Prostate gland (tissue), 2 donors: Measurements from ENCODE around the gene EEF1AKMT3. TPM values are rescaled to one million over a fixed set of nuclear protein-coding genes. Genes with fewer than 3 reads are reported as not detected.

Source experiments
- DNase-seq: peaks from one replicate; pipeline ENCODE4 v3.0.0-alpha.2; 2019; ENCODE audit warnings: low spot score
- H3K27ac ChIP-seq, 2 donors: fragments of 200-600 bp; sonication (generic); 2 replicates each; pipeline ENCODE4 v1.5.1; 2017 to 2019
- H3K27me3 ChIP-seq: fragments of 200-600 bp; sonication (generic); replicated peaks from 2 replicates; pipeline ENCODE4 v1.5.1; 2019; ENCODE audit not compliant: insufficient read depth
- H3K36me3 ChIP-seq, 2 donors: fragments of 200-600 bp; sonication (generic); 1 replicate in 1 of 2; 2 replicates in 1 of 2; pipeline versions ENCODE4 v1.5.1 to v1.8.1; 2017 to 2019
- H3K4me1 ChIP-seq: fragments of 200-600 bp; sonication (generic); replicated peaks from 2 replicates; pipeline ENCODE4 v1.5.1; 2019
- H3K4me3 ChIP-seq, 2 donors: fragments of 200-600 bp; sonication (generic); 2 replicates each; pipeline ENCODE4 v1.5.1; 2017 to 2019
- H3K9me3 ChIP-seq: fragments of 200-600 bp; sonication (generic); 2 replicates; pipeline ENCODE4 v1.5.1; 2017
- POLR2A ChIP-seq: fragments of 450-650 bp; IDR thresholded peaks from one replicate; pipeline ENCODE4 v1.6.1; 2016; ENCODE audit warnings: antibody characterized with exemption, mild to moderate bottlenecking
- POLR2AphosphoS5 ChIP-seq: sonication (generic); formaldehyde crosslinking; IDR thresholded peaks from one replicate; pipeline ENCODE4 v1.6.1; 2017; ENCODE audit warnings: antibody characterized with exemption
- WGBS: methylation state at CpG from one replicate; pipeline ENCODE4 v1.1.5; 2018; 5-methylcytosine and 5-hydroxymethylcytosine counted together
- intact Hi-C: fragments of 100-400 bp; cut with DNase I; formaldehyde crosslinking; loops from one replicate; pipeline ENCODE4 v1.14.2; 2022
- total RNA-seq, 2 donors: library from RNA; depleted of rRNA; stranded (reverse); fragments of >200 nt; gene quantifications; one replicate each; pipeline ENCODE4 v1.1.0, GENCODE V29; 2016
- TF ChIP-seq, protein P1 (sequence below), 4 experiments: fragments of 200-600 bp in 2 of 4; fragments of 450-650 bp in 2 of 4; sonication (generic) in 2 of 4; IDR thresholded peaks; 1 replicate in 3 of 4; 2 replicates in 1 of 4; pipeline ENCODE4 v1.5.1; 2016 to 2019; ENCODE audit warnings: antibody characterized with exemption in 4 of 4, mild to moderate bottlenecking in 2 of 4, moderate library complexity in 2 of 4

The EEF1AKMT3 gene
- total RNA-seq, 2 donors from 2014 or later, result 12.1 to 12.6 TPM

DNA sequence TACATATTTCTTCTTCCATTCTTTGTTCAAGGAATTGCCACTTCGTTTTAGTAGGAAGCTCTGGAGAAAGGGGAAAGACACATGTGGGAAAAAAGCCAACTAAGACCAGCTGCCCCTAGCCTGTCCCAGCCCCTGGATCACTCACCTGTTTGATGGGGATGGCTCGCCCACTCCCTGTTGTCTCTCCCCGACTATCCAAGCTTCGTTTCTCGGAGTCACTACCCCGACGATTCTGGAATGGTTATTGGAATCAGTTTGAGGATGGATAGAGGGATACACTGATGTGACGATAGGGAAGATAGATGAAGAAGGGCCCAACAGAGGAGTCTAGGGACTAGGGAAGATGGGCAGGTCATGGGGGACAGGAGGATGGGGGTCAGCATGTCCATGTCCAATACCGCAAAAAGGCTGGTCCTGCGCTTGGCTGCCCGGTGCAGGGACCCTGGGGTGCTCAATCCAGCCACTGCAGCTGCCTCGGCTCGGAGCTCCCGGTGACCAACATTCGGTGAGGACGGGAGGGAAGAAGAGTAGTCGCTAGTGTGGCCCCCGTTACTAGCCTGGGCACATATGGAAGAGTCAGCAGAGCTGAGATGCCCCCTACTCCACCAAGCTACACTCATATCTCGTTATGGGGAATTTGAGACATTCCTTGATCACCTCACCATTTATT, 40.9 kb upstream of the EEF1AKMT3 start:
- H3K27me3 ChIP-seq, result no peaks in the 10 kb centered on the region
- DNase-seq, result no peak
- intact Hi-C loops, result no loop called here
- H3K4me1 ChIP-seq, result peaks cover 8% of the 10 kb centered on the region
- TF ChIP-seq POLR2AphosphoS5, result no peak
- TF ChIP-seq, protein P1, sequence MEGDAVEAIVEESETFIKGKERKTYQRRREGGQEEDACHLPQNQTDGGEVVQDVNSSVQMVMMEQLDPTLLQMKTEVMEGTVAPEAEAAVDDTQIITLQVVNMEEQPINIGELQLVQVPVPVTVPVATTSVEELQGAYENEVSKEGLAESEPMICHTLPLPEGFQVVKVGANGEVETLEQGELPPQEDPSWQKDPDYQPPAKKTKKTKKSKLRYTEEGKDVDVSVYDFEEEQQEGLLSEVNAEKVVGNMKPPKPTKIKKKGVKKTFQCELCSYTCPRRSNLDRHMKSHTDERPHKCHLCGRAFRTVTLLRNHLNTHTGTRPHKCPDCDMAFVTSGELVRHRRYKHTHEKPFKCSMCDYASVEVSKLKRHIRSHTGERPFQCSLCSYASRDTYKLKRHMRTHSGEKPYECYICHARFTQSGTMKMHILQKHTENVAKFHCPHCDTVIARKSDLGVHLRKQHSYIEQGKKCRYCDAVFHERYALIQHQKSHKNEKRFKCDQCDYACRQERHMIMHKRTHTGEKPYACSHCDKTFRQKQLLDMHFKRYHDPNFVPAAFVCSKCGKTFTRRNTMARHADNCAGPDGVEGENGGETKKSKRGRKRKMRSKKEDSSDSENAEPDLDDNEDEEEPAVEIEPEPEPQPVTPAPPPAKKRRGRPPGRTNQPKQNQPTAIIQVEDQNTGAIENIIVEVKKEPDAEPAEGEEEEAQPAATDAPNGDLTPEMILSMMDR (IDR thresholded peaks at IDR 0.05), result no peak
- no peak for TF ChIP-seq POLR2A
- no peak overlapping the region for H3K4me3 ChIP-seq
- no peak overlapping the region for H3K27ac ChIP-seq
- WGBS, result 79% methylated on average over 19 of the region's 19 CpGs
- no peaks in the 10 kb centered on the region for H3K9me3 ChIP-seq
- no peaks in the 10 kb centered on the region for H3K36me3 ChIP-seq

DNA sequence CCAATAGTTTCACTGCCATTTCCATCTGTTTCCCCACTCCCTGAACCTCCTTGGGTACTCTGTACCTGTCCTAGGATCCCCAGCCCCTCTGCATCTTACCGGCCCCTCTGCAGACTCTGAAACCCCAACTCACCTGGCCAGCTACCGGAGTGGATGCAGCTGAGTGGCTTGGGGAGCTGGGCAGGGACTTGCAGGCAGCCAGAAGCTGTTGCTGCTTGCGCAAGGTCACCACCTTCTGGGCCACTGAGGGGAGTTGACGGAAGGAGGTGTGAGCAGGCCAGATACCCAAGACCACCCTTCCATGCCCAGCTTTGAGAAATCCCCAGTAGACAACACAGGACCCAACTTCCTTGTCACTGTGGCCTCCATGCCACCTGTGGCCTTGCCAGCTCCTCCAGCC, 40.1 kb upstream of the EEF1AKMT3 start:
- 56% methylated on average over 4 of the region's 4 CpGs for WGBS
- peaks cover 11% of the 10 kb centered on the region for H3K4me1 ChIP-seq
- TF ChIP-seq, protein P1 (IDR thresholded peaks at IDR 0.05), result no peak
- TF ChIP-seq POLR2AphosphoS5, result no peak
- no peak for TF ChIP-seq POLR2A
- H3K4me3 ChIP-seq, result no peak overlapping the region
- no peak overlapping the region for H3K27ac ChIP-seq
- no peaks in the 10 kb centered on the region for H3K9me3 ChIP-seq
- no peak for DNase-seq
- intact Hi-C loops, result no loop called here
- no peaks in the 10 kb centered on the region for H3K36me3 ChIP-seq
- H3K27me3 ChIP-seq, result peaks cover 6% of the 10 kb centered on the region

DNA sequence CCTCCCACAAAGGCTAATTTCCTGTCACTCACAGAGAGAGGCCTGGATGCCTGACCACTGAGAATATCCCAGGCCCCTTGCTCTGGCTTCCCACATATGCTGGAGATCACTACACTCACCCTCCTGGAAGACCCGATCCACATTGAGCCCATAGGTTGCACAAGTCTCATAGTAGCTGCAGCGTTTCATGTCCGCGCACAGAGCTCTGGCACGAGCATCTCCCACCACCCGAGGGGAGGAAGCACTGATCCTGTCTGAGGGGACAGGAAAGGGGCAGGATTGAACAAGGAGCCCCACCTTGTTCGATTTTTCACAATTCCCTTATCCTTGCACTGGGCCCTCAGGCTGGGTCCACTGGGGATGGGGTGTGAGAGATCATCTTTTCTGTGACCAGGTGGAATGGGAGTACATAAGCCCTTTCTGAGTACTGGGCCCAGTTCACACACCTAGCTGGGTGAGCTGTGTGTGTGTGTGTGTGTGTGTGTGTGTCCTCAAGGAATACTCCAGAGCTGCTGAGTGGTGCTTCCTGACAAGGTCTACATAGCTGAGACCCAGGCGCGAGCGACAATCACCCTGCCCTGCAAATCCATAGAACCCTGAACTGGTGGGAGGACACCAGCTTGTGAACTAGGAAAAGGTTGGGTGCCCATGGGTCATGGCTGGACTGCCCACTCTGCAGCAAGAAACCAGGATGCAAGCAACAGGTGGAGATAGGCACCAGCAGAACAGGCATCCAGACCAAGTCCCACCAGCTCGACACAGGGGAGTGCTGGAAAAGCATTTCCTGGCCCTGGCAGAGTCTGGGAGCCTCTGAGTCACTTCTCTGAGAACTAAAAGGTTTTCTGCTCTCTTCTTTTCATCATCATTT, 39.5 kb upstream of the EEF1AKMT3 start:
- DNase-seq, result no peak
- no peak overlapping the region for H3K4me3 ChIP-seq
- 81% methylated on average over 11 of the region's 11 CpGs for WGBS
- no peaks in the 10 kb centered on the region for H3K9me3 ChIP-seq
- peaks cover 17% of the 10 kb centered on the region for H3K4me1 ChIP-seq
- H3K27me3 ChIP-seq, result peaks cover 10% of the 10 kb centered on the region
- H3K36me3 ChIP-seq, result no peaks in the 10 kb centered on the region
- TF ChIP-seq POLR2AphosphoS5 (no peak), POLR2A (no peak)
- TF ChIP-seq, protein P1 (IDR thresholded peaks at IDR 0.05), result no peak
- intact Hi-C loops, result no loop called here
- H3K27ac ChIP-seq, result no peak overlapping the region

DNA sequence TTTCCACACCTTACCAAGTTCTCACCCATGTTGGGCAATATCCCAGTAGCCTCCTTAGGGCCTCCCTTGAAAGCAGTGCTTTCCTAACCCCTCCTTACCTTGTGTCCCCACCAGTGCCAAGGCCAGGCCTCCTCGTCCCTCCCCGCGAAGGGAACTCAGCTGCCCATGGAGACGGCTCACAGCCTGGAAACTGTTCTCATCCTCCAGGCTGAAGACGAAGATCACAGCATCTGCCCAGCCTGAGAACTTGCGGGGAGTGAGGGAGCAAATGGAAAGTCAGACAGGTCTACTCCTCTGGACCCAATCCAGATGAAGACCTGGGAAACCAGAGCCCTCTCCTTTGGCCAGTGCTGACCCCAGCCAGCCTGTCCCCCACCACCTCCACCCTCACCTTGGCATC, 38.5 kb upstream of the EEF1AKMT3 start:
- Histone ChIP-seq H3K4me1 (peaks cover 22% of the 10 kb centered on the region), H3K9me3 (no peaks in the 10 kb centered on the region), H3K4me3 (no peak overlapping the region), H3K36me3 (no peaks in the 10 kb centered on the region), H3K27me3 (peaks cover 10% of the 10 kb centered on the region), H3K27ac (no peak overlapping the region)
- intact Hi-C loops, result no loop called here
- WGBS, result 74% methylated on average over 6 of the region's 6 CpGs
- TF ChIP-seq POLR2AphosphoS5 (no peak), POLR2A (no peak)
- TF ChIP-seq, protein P1 (IDR thresholded peaks at IDR 0.05), result no peak
- no peak for DNase-seq
